Measurements from ENCODE around the gene FRMPD2. TPM values are rescaled to one million over a fixed set of nuclear protein-coding genes. Genes with fewer than 3 reads are reported as not detected.
"Not testable (repeated sequence)": the region's sequence is repeated elsewhere in the genome, so short reads cannot be mapped to it uniquely, and the experiment has no call there.

The FRMPD2 gene
- total and polyA plus RNA-seq, 4 donors: 1.8 to 26.7 (median 7.0) TPM

DNA sequence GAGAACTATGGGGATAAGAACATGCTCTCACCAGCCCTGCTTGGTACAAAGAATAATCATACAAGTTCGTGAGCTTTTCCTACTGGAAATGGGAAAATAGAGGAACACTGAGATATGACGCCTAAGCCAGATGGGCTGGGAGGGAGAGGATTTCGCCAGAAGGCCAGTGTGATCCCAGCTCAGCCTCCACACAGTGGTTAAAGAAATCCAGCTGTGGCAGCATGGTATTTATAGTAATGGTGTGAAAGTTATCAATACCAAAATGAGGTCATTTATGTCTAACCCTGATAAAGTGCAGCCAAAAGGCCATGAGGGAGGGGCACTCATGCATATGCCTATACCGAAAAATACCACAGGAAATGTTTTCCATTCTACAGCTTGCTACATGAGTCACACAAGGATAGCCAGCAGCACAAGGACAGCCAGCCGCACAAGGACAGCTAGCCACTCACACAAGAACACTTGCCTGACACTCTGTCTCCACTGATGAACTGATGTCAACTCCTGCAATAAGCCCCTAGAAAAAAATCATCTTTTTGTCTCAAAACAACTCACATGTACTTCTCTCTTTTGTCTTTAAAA lies 49.4 kb downstream of the FRMPD2 start:
- Histone ChIP-seq H3K4me1 (ENCODE audit: control insufficient read depth in 5 of 5, insufficient read depth in 5 of 5, low read length in 5 of 5) (no peaks in the 10 kb centered on the region), H3K9ac (ENCODE audit: insufficient read depth in 1 of 2, low read length in 2 of 2) (no peak overlapping the region), H3K4me3 (no peak overlapping the region), H3K27ac (ENCODE audit: low read depth in 1 of 2, low read length in 1 of 2) (no peak overlapping the region), H3K27me3 (ENCODE audit: control insufficient read depth in 3 of 3, insufficient read depth in 3 of 3, low read length in 2 of 3) (peaks cover 0 to 3% (median 0%) of the 10 kb centered on the region in 3 donors), H3K36me3 (ENCODE audit: control insufficient read depth in 4 of 4, insufficient read depth in 4 of 4, low read length in 4 of 4) (no peaks in the 10 kb centered on the region), H3K9me3 (ENCODE audit: control insufficient read depth in 4 of 4, insufficient read depth in 3 of 4, low read length in 3 of 4) (peaks cover 0 to 2% (median 0%) of the 10 kb centered on the region in 4 donors)
- no peak for DNase-seq
- TF ChIP-seq, protein P1, sequence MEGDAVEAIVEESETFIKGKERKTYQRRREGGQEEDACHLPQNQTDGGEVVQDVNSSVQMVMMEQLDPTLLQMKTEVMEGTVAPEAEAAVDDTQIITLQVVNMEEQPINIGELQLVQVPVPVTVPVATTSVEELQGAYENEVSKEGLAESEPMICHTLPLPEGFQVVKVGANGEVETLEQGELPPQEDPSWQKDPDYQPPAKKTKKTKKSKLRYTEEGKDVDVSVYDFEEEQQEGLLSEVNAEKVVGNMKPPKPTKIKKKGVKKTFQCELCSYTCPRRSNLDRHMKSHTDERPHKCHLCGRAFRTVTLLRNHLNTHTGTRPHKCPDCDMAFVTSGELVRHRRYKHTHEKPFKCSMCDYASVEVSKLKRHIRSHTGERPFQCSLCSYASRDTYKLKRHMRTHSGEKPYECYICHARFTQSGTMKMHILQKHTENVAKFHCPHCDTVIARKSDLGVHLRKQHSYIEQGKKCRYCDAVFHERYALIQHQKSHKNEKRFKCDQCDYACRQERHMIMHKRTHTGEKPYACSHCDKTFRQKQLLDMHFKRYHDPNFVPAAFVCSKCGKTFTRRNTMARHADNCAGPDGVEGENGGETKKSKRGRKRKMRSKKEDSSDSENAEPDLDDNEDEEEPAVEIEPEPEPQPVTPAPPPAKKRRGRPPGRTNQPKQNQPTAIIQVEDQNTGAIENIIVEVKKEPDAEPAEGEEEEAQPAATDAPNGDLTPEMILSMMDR (IDR thresholded peaks at IDR 0.05; ENCODE audit: control extremely low read depth, extremely low read depth): no peak
- WGBS, 2 donors: 69 to 79% methylated on average over 5 of the region's 5 CpGs
- ATAC-seq (ENCODE audit: insufficient read depth, low FRiP score): no peak

DNA sequence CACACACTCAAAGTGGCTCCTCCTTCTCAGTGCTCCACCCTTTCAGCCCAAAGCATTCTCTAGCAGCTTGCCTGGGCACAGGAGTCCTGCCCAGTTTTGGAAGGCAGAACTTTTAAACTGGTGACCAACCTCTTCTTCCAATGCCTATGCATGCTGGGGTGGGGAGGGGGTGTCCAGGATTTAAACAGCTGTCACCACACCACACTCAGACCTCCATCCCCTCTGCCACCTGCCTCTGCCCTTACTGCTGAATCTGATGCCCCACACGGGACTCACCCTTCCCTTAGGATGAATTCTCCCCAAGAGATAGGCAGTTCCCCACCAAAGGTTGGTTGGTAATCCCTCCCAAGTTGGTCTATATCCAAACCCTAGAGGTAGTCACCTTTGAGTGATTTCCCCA lies 50.2 kb downstream of the FRMPD2 start:
- no peak for ATAC-seq (ENCODE audit: insufficient read depth, low FRiP score)
- no peaks in the 10 kb centered on the region for H3K4me1 ChIP-seq (ENCODE audit: control insufficient read depth in 5 of 5, insufficient read depth in 5 of 5, low read length in 5 of 5)
- H3K27me3 ChIP-seq (ENCODE audit: control insufficient read depth in 3 of 3, insufficient read depth in 3 of 3, low read length in 2 of 3): peaks cover 0 to 3% (median 0%) of the 10 kb centered on the region in 3 donors
- H3K36me3 ChIP-seq (ENCODE audit: control insufficient read depth in 4 of 4, insufficient read depth in 4 of 4, low read length in 4 of 4): no peaks in the 10 kb centered on the region
- TF ChIP-seq, protein P1 (IDR thresholded peaks at IDR 0.05; ENCODE audit: control extremely low read depth, extremely low read depth): no peak
- H3K9me3 ChIP-seq (ENCODE audit: control insufficient read depth in 4 of 4, insufficient read depth in 3 of 4, low read length in 3 of 4): peaks cover 0 to 2% (median 0%) of the 10 kb centered on the region in 4 donors
- 87 to 93% methylated on average over 1 of the region's 1 CpG for WGBS, 2 donors
- DNase-seq: no peak
- no peak overlapping the region for H3K4me3 ChIP-seq
- H3K9ac ChIP-seq (ENCODE audit: insufficient read depth in 1 of 2, low read length in 2 of 2): no peak overlapping the region
- H3K27ac ChIP-seq (ENCODE audit: low read depth in 1 of 2, low read length in 1 of 2): no peak overlapping the region

DNA sequence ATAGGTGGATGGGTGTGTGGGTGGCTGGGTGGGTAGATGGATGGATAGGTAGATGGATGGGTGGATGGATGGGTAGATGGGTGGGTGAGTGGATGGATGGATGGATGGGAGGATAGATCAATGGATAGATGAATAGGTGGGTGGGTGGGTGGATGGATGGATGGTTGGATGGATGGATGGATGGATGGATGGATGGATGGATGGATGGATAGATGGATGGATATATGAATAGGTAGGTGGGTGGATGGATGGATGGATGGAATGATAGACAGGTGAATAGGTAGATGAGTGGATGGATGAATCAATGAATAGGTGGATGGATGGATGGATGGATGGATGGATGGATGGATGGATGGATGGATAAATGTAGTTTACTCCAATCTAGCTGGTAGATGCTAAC lies 52.7 kb downstream of the FRMPD2 start:
- H3K9me3 ChIP-seq (ENCODE audit: control insufficient read depth in 4 of 4, insufficient read depth in 3 of 4, low read length in 3 of 4): peaks cover 0 to 4% (median 0%) of the 10 kb centered on the region in 4 donors
- H3K4me1 ChIP-seq (ENCODE audit: control insufficient read depth in 5 of 5, insufficient read depth in 5 of 5, low read length in 5 of 5): no peaks in the 10 kb centered on the region
- H3K36me3 ChIP-seq (ENCODE audit: control insufficient read depth in 4 of 4, insufficient read depth in 4 of 4, low read length in 4 of 4): no peaks in the 10 kb centered on the region
- no peak overlapping the region for H3K27ac ChIP-seq (ENCODE audit: low read depth in 1 of 2, low read length in 1 of 2)
- DNase-seq (no peak), ATAC-seq (ENCODE audit: insufficient read depth, low FRiP score) (no peak)
- H3K4me3 ChIP-seq: no peak overlapping the region
- H3K27me3 ChIP-seq (ENCODE audit: control insufficient read depth in 3 of 3, insufficient read depth in 3 of 3, low read length in 2 of 3): peaks cover 0 to 3% (median 0%) of the 10 kb centered on the region in 3 donors
- no peak overlapping the region for H3K9ac ChIP-seq (ENCODE audit: insufficient read depth in 1 of 2, low read length in 2 of 2)
- TF ChIP-seq, protein P1 (IDR thresholded peaks at IDR 0.05; ENCODE audit: control extremely low read depth, extremely low read depth): no peak

DNA sequence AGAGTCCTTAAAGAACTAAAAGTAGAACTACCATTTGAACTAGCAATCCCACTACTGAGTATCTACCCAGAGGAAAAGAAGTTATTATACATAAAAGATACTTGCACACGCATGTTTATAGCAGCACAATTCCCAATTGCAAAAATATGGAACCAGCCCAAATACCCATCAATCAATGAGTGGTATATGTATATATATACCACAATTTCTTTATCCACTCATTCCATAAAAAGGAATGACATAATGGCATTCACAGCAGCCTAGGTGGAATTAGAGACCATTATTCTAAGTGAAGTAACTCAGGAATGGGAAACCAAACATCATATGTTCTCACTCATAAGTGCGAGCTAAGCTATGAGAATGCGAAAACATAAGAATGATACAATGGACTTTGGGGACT lies 53.5 kb downstream of the FRMPD2 start:
- not testable (repeated sequence) for H3K4me1 ChIP-seq (ENCODE audit: control insufficient read depth in 5 of 5, insufficient read depth in 5 of 5, low read length in 5 of 5); ATAC-seq (ENCODE audit: insufficient read depth, low FRiP score); H3K36me3 ChIP-seq (ENCODE audit: control insufficient read depth in 4 of 4, insufficient read depth in 4 of 4, low read length in 4 of 4); H3K27me3 ChIP-seq (ENCODE audit: control insufficient read depth in 3 of 3, insufficient read depth in 3 of 3, low read length in 2 of 3); H3K9me3 ChIP-seq (ENCODE audit: control insufficient read depth in 4 of 4, insufficient read depth in 3 of 4, low read length in 3 of 4); H3K27ac ChIP-seq (ENCODE audit: low read depth in 1 of 2, low read length in 1 of 2); H3K4me3 ChIP-seq; DNase-seq; H3K9ac ChIP-seq (ENCODE audit: insufficient read depth in 1 of 2, low read length in 2 of 2)
- WGBS, 2 donors: 86 to 91% methylated on average over 3 of the region's 3 CpGs
